Kidney (tissue), 14 donors: ENCODE results near the gene ADGRD1. TPM values are rescaled to one million over a fixed set of nuclear protein-coding genes. Genes with fewer than 3 reads are reported as not detected.

ENCODE experiments used
- DNase-seq, 5 donors: peaks; one replicate each; pipeline ENCODE4 v3.0.0-alpha.2; 2013 to 2020
- FAIRE-seq: peaks from 2 replicates; lab custom pipeline; 2012; peaks lifted over from hg19 to GRCh38; lab: Jason Lieb, UNC
- H3K27ac ChIP-seq, 2 donors: one replicate each; pipeline ENCODE4 v1.7.0; 2013; ENCODE audit warnings: low read depth in 2 of 2, low read length in 2 of 2, inconsistent platforms in 1 of 2
- H3K27me3 ChIP-seq: one replicate; pipeline ENCODE4 v1.7.1; 2013; ENCODE audit warnings: low read length, inconsistent platforms; ENCODE audit not compliant: control insufficient read depth, insufficient read depth
- H3K36me3 ChIP-seq, 3 donors: one replicate each; pipeline versions ENCODE4 v1.7.0 to v1.7.1; 2013; ENCODE audit warnings: low read length in 3 of 3, control low read depth in 1 of 3, inconsistent platforms in 1 of 3; ENCODE audit not compliant: insufficient read depth in 3 of 3, control insufficient read depth in 2 of 3
- H3K4me1 ChIP-seq, 3 donors: one replicate each; pipeline versions ENCODE4 v1.7.0 to v1.7.1; 2013; ENCODE audit warnings: low read length in 3 of 3, inconsistent platforms in 1 of 3, low read depth in 1 of 3; ENCODE audit not compliant: control insufficient read depth in 2 of 3, insufficient read depth in 2 of 3
- H3K4me3 ChIP-seq, 3 donors: one replicate each; pipeline versions ENCODE4 v1.7.0 to v1.8.1; 2013; ENCODE audit warnings: low read length in 3 of 3, control low read depth in 1 of 3, inconsistent platforms in 1 of 3
- H3K9ac ChIP-seq, 3 donors: one replicate each; pipeline versions ENCODE4 v1.7.0 to v1.7.1; 2013; ENCODE audit warnings: low read length in 3 of 3, control low read depth in 1 of 3, inconsistent platforms in 1 of 3
- H3K9me3 ChIP-seq, 3 donors: one replicate each; pipeline versions ENCODE4 v1.7.0 to v1.7.1; 2013; ENCODE audit warnings: low read length in 3 of 3, control low read depth in 1 of 3, inconsistent platforms in 1 of 3; ENCODE audit not compliant: control insufficient read depth in 2 of 3, insufficient read depth in 1 of 3
- CTCF ChIP-seq: IDR thresholded peaks from 3 replicates; pipeline ENCODE4 v1.5.1; 2012; ENCODE audit warnings: mild to moderate bottlenecking, moderate library complexity, borderline replicate concordance; ENCODE audit not compliant: insufficient read depth; ENCODE audit errors: extremely low read depth
- intact Hi-C: fragments of 100-400 bp; cut with DNase I; formaldehyde crosslinking; loops from one replicate; pipeline ENCODE4 v1.11.1; 2022
- polyA plus RNA-seq: library from polyadenylated mRNA; stranded (reverse); fragments of 350-450 nt; fragmentation: Illumina TruSeq; extraction: RNeasy Lipid Tissue Mini Kit (QIAGEN cat#74804); gene quantifications from one replicate; pipeline ENCODE4 v1.2.3, GENCODE V29; 2014; ENCODE audit warnings: low read depth, low replicate concordance; ENCODE audit not compliant: insufficient read depth
- total RNA-seq: library from RNA; stranded (reverse); fragmentation: NEBNext Ultra II Directional; extraction: Animal tissue kit (Norgen Biotek cat#: 25700); gene quantifications from one replicate; pipeline ENCODE4 v1.2.1, GENCODE V29; 2021
- donor health status: control.
- donor health status: control.
- donor health status: control.
- donor health status: control.
- donor health status: control.
- donor health status: DM: yes; HTN: yes; CAD: no.
- donor health status: Normal renal cell carcinoma (clear cell type).

ADGRD1 gene
- total and polyA plus RNA-seq, 2 donors from 2014 or later = 1.7 to 6.7 TPM

GRCh38 chr12:130970165-130970907 is 16.6 kb downstream of the ADGRD1 start:
- Histone ChIP-seq H3K27ac (no peak overlapping the region), H3K36me3 (no peaks in the 10 kb centered on the region), H3K4me1 (no peaks in the 10 kb centered on the region), H3K9me3 (no peaks in the 10 kb centered on the region), H3K4me3 (no peak overlapping the region), H3K27me3 (no peaks in the 10 kb centered on the region), H3K9ac (no peak overlapping the region)
- DNase-seq (peak in 1 of 5 donors; percentile 11), FAIRE-seq (no peak)
- no peak for TF ChIP-seq CTCF
- intact Hi-C loops = no loop called here

GRCh38 chr12:130970908-130971233 is 17.2 kb downstream of the ADGRD1 start:
- H3K4me1 ChIP-seq = no peaks in the 10 kb centered on the region
- no peak overlapping the region for H3K9ac ChIP-seq
- no peak overlapping the region for H3K27ac ChIP-seq
- H3K27me3 ChIP-seq = no peaks in the 10 kb centered on the region
- TF ChIP-seq CTCF = no peak
- H3K9me3 ChIP-seq = no peaks in the 10 kb centered on the region
- H3K4me3 ChIP-seq = no peak overlapping the region
- intact Hi-C loops = no loop called here
- H3K36me3 ChIP-seq = no peaks in the 10 kb centered on the region
- DNase-seq (peak in 1 of 5 donors; percentile 7), FAIRE-seq (no peak)

GRCh38 chr12:130971925-130972585 is 18.3 kb downstream of the ADGRD1 start:
- Histone ChIP-seq H3K4me3 (no peak overlapping the region), H3K27ac (no peak overlapping the region), H3K4me1 (no peaks in the 10 kb centered on the region), H3K9me3 (no peaks in the 10 kb centered on the region), H3K27me3 (no peaks in the 10 kb centered on the region), H3K9ac (no peak overlapping the region), H3K36me3 (no peaks in the 10 kb centered on the region)
- no peak for TF ChIP-seq CTCF
- peak in 2 of 5 donors; percentile 23 to 70 for DNase-seq
- no peak for FAIRE-seq
- intact Hi-C loops = no loop called here
